Right lung (tissue), 5 donors: Measurements from ENCODE around the gene RHOT2. TPM values are rescaled to one million over a fixed set of nuclear protein-coding genes. Genes with fewer than 3 reads are reported as not detected.

Experiments
- DNase-seq, 2 donors: peaks; one replicate each; pipeline ENCODE4 v3.0.0-alpha.2; 2013
- polyA plus RNA-seq, 5 donors: library from polyadenylated mRNA; unstranded; fragments of 120-200 nt; gene quantifications; one replicate each; pipeline versions ENCODE4 v1.2.1 to v1.2.3, GENCODE V29; 2013; ENCODE audit warnings: inconsistent platforms in 1 of 5, low replicate concordance in 1 of 5; ENCODE audit not compliant: insufficient read length in 5 of 5, insufficient read depth in 1 of 5

RHOT2 gene
- polyA plus RNA-seq, 5 donors = 47.5 to 119 (median 70.3) TPM

DNA sequence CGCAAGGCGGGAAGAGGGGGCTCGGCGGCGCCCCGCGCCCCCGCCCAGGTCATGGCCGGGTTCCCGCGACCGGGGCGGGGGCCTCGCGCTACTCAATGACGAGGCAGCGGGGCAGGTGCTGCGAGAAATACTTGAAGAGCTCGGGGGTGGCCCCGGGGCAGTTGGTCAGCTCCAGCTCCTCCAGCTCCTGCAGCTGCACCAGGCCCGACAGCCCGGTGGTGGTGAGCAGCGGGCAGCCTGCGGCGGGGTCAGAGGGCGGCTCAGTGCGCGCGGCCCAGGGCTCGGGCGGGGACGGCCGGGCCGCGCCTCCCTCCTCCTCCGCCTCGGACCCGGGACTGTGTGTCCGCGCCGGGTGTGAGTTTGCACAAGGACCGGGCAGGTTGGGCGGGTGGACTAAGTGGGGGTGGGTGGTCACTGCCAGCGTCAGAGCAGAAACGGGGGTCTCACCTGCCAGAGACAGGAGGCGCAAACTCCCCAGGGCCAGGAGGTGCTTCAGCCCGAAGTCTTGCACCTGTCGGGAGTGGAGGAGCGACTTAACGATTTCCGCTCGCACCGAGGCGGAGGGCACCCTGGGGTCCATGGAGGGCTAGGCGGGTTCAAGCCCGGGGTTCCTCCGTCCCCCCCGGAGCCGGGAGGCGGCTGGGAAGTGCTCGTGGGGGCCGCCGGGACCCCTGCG, 26.4 kb downstream of the RHOT2 start:
- DNase-seq = no peak

DNA sequence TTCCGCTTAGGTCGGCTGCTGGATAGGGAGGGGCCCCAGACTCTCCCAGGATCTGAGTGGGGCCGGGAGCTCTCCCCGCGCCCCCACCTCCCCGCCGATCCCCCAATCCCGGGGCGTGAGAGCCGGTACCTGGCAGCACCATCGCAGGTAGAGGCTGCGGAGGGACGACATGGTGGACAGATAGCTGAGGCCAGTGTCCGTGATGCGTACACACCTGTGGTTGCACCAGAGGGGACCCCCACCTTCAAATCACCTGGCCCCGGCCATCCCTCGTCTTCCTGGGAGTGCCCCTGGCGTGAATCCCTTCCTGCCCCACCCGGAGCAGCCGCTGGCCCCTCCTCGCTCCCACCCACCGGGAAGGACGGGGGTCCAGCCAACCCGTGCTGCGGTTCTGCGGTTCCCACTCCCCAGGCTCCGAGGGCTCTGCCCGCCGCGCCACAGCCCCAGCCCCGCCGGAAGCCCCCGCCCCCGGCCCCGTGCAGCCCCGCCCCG, 27.0 kb downstream of the RHOT2 start:
- no peak for DNase-seq

DNA sequence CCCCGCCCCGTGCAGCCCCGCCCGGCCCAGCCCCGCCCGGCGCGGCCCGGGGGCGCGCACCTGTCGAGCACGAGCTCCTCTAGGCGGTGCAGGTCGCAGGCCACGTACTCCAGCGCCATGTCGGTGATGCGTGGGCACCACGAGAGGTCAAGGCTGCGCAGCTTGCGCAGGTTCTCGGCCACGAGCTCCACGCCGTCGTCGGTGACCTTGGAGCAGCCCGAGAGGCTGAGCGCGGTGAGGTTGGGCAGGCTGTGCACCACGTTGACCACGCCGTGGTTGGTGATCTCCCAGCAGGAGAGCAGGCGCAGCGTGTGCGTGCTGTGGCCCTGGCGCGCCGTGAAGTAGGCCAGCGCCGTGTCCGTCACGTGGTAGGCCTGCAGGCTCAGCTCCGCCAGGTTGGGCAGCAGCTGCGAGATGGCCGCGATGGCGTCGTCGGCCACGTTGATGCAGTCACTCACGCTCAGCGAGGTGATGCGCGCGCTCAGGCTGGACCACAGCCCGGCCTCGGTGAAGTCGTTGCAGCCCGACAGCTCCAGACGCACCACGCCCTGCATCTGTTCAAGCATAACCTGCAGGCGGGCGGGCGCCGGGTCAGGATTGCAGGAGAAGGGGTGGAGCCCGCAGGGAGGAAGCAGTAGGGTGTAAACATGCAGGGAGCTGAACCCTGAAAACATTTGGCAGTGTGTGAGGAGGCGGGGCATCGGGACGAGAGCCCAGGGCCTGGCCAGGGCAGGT, 27.6 kb downstream of the RHOT2 start:
- DNase-seq = no peak

DNA sequence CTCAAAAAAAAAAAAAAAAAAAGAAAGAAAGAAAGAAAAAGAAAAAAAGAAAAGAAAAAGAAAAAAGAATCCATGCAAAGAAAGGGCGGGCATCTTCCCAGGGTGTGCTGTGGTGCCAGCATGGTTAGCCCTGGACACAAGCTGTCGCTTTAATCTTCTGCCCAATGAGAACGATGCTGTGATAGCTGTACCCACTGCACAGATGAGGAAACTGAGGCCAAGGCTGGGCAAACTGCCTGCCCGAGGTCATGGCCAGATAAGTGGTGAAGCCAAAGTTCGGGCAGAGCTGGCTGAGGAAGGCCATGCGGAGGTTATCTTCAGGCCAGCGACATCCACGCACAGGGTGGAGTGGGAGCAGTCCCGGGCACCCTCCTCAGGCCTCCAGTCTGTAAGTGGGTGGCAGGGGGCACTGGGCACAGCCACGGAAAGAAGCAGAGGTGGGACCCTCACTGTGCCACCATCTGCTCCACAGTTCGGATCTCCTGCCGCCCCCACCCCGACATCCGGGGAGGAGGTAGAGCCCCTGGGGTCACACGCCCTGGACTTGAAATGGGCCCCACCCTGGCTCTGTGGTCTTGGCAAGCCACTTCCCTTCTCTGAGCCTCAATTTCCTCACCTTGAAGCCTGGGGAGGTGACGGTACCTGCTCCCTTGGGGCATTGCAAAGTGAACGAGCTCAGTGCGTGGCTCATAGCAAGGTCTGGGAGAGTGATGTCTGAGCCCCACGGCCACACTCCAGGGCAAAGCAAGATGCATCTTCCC, 31.2 kb downstream of the RHOT2 start:
- DNase-seq = no peak

DNA sequence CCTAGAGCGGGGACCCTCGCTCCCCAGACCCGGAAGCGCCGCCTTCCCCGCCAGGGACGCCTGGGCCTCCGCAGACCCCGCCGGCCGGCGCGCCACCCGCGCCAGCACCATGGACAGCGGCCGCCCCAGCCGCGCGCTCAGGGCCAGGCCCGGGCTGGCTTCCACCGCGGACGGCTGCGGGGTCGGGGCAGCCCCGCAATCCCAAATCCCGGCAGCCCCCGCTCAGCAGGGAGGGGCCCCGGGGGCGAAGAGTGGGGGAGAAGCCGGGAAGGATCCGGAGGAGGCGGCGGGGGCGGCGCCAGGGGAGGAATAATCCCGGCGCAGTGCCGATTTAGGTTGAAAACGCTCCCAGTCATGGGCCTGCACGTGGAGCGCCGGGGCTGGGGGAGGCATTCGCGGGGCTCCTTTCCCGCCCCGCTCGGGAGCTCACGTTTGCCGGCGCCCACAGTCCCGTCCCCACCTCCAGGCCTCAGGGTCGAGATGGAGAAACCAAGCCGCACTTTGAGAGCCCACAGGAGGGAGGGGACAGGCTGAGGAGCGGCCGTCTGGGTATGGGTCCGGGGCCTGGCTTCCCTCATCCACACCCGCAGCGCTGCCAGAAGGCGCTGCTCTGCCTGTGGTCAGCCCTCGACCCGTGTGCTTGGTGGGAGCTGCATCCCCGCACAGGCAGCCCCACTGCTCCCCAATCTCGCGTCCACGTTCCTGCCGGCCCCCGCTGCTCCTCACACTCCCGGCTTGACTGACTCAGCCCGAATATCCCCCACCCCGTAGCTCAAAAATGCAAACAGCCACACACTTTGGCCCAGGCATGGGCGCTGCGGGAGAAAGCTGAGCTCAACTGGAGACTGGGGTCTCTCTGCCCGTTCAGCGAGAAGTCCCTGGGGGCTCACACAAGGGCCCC, 33.0 kb downstream of the RHOT2 start:
- DNase-seq = no peak

DNA sequence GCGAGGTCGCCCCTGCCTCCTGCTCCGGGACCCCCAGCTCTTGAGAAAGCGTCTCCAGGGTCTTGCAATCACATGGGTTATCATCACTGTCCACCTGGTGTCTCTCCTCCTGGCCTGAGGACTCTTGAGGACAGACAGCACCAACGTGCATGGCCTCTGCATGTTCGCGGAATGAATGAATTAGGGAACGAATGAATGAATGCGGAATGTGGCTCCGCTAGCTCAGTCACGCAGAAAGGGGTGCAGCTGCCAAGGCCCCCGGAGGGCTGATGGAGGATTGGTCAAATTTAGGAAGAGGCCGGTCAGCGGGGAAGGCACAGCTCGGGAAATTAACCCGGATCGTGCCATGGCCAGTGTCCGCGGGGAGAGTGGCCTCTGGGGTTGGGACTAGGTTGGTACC, 34.4 kb downstream of the RHOT2 start:
- no peak for DNase-seq

DNA sequence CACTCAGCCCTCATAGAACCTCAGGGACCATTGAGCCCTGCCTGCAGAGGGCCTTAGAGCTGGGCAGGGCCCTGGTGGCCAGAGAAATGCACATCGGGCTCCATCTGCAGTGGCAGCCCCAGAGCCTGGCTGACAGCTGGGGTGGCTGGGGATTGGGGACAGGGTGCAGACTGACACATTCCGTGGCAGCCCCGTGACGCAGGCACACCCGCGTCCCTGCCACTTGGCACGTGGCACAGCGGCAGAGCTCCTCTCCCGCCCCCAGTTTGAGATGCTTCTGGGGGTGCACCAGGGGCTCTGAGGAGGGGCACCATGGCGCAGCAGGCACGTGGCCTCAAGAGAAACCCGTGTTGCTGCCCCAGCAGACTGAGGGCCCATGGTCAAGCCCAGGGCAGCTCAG, 35.5 kb downstream of the RHOT2 start:
- no peak for DNase-seq

DNA sequence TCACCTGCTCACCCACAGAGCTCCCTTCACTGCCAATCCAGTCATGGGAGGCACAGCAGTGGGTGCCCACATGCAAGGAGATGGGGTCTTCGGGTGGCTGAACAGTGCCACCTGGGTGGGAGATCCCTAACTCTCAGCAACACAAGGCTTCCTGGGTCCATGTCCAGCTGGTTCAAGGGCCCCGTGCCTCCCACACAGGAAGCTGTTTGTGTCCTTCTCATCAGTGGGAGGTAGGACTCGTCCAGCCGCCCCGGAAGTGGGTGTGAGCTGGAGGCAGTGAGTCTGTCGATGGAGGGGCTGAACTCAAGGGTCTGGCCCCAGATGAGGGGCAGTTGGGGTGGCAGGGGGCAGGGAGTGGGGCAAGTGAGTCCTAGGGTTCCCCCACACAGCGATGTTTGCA, 36.1 kb downstream of the RHOT2 start:
- DNase-seq = no peak

DNA sequence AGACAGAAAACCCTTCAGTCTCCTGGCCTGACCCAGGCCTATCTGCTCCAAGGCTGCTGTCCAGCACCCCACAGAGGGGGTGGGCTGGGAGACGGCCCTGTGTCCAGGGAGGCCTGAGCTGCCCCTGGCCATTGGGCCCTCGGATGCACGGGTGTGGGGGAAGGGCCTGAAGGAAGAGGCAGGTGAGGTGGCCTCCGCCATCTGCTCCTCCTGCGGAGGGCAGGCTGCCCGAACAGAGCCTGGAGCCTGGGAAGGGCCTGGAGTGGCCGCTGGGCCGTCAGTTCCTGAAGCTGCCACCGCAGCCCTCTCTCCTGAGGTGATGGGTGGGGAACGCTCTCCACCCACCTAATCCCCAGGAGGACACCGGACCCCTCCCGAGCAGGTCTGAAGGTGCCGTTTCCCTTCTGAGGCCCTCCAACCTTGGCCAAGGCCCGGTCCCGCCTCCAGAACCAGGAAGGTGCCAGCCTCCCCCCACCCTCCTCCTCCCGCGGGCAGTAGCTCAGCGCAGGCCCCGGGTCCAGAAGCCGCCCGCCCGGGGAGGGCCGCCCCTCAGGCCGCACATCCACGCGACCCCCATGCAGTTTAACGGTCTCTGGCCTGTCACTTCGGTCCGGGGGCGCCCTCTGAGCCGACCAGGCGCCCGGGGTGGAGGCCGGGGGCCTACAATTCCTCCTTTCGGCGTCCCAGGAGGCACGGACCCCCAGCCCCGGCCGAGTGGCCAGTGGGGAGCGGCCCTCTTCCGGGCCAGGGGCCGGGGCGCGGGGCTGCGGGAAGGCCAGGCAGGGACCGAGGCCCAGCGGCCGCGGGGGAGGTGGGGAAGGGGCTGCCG, 36.8 kb downstream of the RHOT2 start:
- no peak for DNase-seq

DNA sequence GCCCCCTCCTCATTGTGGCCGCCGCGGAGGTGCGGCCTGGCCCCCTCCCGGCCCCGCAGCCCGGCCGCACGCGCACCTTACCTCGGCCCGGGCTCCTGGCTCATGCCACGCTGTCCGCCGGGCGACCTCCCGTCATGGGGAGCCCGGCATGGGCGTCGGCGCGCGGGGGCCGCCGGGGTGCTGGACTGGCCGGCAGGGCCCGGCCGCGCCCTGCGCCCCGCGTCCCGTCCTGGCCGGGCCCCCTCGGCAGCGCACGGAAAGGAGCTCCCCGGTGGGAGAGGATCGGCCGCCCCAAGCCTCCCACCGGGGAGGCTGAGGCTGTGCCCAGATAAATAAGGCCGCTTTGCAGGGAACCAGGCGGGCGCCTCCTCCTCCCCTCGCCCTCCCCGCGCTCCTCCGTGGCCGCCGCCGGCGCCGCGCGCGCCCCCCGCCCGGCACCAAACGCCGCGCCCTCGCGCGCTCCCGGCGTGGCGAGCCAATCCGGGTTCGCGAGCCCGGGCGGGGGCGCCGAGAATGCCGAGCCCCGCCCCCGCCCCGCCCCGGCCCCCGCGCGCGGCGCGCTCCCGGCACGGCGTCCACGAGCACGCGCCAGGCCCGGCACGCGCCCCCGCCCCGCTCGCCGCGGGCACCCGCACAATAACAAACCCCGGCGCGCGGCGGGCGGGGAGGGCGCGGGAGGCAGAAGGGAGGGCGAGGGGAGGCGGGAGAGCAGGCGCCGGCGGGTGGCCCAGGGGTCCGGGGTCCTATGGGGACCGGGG, 37.7 kb downstream of the RHOT2 start, which contains the start of gene FBXL16:
Gene FBXL16, minus strand, starts transcription at position 371 of the 758 bp plus-strand sequence. CDS start 8,396 bp downstream, outside the sequence.
- no peak for DNase-seq

DNA sequence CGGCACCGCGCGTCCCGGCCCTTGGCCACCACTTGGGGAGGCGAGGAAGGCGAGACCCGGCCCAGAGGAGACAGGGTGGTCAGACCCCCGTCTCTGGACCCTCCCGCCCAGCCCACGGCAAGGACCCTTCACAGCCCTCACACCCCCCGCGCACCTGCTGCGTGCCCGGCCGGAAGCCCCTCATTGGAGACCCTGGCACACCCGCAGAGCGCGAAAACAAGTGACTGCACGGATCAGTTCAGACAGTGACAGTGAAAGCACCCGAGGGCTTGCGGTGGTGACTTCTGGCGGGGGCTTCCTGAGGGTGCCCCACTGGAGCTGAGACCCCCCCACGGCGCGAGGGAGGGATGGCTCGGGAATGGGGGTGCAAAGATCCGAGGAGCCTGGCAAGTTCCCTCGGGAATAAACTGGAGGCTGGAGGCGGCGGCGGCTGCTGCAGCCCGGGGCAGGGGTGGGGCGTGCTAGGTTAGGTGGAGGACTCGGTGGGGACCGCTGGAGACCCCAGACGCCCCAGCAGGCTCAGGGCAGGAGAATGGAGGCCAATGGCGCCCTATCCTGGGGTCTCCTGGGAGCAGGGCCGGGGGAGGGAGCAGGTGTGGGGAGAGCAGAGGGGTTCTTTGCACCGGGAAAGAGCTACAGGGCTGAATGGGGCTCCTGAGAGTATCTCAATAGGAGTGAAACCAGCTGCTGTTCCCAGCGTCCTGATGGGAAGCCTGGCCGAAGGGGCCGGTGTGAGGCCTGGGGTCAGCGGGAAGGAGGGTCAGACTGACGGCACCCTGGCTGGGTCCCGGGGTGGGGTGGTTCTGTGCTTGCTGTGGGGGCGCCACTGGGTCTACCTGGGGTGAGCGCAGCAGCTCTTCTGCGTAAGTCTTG, 38.5 kb downstream of the RHOT2 start:
- no peak for DNase-seq

DNA sequence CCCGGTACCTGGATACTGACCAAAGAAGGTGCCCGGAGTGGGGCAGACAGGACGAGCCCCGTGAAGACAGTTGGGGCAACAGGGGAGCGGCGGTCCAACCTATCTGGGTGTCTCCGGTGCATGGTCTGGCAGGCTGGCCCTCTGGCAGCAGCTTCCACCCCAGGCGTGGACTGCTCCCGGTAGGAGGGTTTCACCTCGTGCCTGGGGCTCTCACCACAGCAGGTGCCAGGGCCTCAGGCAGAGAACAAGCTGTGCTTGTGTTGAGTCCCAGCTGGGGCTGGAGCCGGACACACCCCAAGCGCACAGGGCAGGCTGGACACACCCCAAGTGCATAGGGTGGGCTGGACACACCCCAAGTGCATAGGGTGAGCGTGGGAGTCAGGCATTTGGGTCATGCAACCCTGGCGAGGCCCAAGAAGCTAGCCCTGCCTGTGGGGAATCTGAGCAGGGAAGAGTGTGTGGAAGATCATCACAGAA, 39.2 kb downstream of the RHOT2 start:
- no peak for DNase-seq

DNA sequence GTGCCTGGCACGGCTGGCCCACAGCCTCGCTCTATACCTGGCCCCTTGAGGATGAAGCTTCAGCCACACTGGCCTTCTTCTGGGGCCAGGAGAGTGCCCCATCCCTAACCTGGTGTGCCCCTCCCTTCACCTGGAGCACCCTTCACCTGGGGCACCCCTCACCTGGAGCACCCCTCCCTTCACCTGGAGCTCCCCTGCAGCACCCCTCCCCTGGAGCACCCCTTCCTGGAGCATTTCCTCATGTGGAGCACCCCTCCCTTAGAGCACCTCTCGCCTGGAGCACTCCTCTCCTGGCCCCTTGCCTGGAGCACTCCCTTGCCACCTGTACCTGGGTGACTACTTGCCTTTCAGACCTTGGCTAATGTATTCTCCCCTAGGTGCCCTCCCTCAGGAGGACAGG, 40.1 kb downstream of the RHOT2 start:
- DNase-seq = no peak

DNA sequence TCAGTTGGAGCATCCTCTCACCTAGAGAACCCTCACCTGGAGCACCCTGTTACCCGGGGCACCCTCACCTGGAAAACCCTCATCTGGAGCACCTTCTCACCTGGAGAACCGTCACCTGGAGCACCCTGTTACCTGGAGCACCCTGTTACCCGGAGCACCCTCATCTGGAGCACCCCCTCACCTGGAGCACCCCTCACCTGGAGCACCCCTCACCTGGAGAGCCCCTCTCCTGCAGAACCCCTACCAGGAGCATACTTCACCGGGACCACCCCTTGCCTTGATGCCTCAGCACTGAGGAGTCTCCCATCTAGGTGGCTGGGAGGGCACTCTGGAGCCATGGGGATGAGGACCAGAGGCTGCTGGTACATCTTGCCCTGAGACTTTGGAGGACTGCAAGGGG, 41.0 kb downstream of the RHOT2 start:
- no peak for DNase-seq

DNA sequence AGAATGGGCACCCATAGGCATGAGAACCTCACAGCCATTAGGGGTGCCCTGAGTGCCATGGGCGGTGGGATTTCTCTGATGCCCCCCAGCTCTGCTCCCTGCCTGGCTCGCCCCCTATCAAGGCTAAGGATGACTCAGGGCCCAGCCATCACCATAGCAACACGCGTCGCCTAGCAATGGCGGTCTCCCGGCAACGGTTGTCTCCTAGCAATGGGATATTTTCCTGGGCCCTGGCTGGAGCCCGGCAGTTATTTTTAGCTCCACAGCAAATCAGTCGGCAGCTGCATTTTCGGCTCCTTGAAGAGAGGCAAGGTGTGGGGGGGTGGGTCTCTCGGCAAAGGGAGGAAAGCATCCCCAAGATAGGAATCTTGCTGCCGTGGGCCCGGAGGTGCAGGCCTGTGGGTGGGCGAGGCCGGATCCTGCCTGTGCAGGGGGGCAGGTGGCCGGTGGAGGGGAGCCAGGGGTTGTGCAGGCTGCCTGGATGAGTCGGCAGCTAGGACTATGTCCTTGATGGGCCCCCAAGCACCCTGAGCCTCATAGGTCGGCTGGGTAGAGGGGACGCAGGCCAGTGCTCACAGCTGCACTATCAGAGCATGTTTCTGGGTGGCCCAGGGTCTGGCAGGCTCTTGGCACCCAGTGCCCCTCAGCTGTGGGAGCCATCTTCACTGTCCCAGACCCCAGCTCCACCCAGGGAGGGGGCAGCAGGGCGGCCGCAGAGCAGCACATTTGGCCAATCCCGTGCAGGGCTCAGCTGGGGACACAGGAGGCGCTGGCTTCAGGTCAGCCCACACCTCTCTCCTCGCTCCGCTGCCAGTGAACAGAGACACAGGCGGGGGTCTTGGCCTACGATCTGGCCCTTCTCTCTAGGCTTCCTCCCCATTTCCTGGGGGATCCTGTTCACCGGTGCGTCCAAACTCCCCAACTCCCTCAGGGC, 41.9 kb downstream of the RHOT2 start:
- DNase-seq = no peak

DNA sequence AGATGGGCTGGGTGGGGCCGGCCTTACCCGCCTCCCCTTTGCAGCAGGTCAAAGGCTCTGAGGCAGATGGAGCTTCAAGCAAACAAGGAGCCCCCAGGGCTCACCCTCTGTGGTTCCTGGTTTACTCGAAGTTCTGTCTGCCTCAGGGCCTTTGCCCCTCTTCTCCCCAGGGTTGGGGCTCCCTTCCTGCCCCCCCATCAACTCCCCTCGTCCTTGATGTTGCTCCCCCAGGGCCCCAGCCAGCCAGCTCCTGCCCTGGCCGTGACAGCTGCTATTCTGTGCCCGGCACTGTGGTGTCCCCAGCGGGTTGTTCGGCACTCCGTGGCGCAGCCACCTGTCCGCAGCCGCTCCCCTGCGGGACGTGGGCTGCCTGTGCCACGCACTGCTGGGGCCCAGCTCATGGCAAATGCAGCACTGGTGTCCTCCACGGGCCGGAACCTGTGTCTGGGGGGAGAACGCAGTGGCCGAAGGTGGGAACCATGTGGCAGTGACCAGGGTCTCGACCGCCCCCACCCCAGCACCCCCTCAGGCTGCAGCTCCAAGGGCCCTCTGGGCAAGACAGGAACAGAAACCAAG, 42.7 kb downstream of the RHOT2 start:
- no peak for DNase-seq

DNA sequence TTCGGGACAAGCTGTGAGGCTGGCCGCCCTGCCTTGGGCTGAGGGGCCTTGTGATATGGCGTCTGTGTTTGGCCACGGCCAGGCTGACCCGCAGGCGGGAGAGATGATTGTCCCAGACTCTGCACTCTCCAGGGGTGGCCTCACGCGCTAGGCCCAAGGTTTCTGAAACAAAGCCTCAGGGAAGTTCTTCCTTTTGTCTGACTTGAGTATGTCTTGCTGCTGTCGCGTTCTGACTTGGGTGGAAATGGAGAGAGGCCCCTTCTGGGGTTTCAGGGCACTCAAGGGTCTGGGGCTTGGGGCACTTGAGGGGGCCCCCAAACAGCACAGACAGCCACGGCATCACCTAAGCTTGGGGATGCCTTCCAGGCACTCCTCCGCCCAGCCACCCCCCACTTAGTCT, 43.2 kb downstream of the RHOT2 start:
- DNase-seq = no peak
